Chondrocyte (in vitro differentiated cells): ENCODE data around the gene IGF1R. TPM values are rescaled to one million over a fixed set of nuclear protein-coding genes. Genes with fewer than 3 reads are reported as not detected.

Experiments used
- DNase-seq: peaks from one replicate; pipeline ENCODE4 v3.0.0; 2021; ENCODE audit warnings: mixed read lengths, low spot score
- H3K27ac Mint-ChIP-seq: one replicate; pipeline ENCODE4 v1.8.0; 2021; ENCODE audit warnings: mild to moderate bottlenecking, moderate library complexity, mixed read lengths; ENCODE audit not compliant: unreplicated experiment
- H3K27me3 Mint-ChIP-seq: 2 replicates; pipeline ENCODE4 v1.8.0; 2021; ENCODE audit warnings: low read depth, mixed read lengths
- H3K36me3 Mint-ChIP-seq: 2 replicates; pipeline ENCODE4 v1.8.0; 2021; ENCODE audit warnings: low read depth, mixed read lengths
- H3K4me1 Mint-ChIP-seq: 2 replicates; pipeline ENCODE4 v1.8.0; 2021; ENCODE audit warnings: low read depth, mild to moderate bottlenecking, mixed read lengths
- H3K4me3 Mint-ChIP-seq: one replicate; pipeline ENCODE4 v1.8.0; 2021; ENCODE audit warnings: mild to moderate bottlenecking, moderate library complexity, mixed read lengths; ENCODE audit not compliant: unreplicated experiment
- H3K9me3 Mint-ChIP-seq: 2 replicates; pipeline ENCODE4 v1.8.0; 2021; ENCODE audit warnings: low read depth, mixed read lengths
- total RNA-seq: library from RNA; stranded (reverse); gene quantifications from 3 replicates; pipeline ENCODE4 v1.2.1, GENCODE V29; 2021
- TF ChIP-seq, protein P1 (sequence below): fragments of 200-600 bp; sonication (generic); IDR thresholded peaks from 2 replicates; pipeline ENCODE4 v1.5.0; 2021; ENCODE audit warnings: antibody characterized with exemption, mild to moderate bottlenecking, moderate library complexity

IGF1R gene
- total RNA-seq, 1 donor from 2014 or later, result 119 TPM

DNA sequence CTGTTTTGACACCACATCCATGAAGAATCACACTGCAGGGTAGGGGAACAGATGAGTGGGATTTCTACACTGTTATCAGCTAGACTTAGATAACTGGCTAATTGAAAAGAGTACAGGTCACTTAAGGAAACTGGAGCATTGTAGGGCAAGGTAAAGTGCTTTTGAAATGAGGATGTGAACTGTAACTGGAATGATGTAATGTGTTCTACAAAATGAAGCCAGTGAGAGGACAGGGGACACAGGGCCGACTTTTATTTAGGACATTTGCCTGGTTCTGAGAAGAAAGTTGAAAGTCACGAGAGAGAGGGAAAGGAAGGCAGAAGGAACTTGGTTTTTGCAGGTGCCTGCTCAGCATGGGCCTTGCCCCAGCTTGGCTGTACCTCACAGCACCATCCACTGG is 50.5 kb downstream of the IGF1R start:
- Mint-ChIP-seq H3K4me1 (peaks cover 58% of the 10 kb centered on the region), H3K36me3 (peaks cover 2% of the 10 kb centered on the region), H3K9me3 (no peaks in the 10 kb centered on the region)

DNA sequence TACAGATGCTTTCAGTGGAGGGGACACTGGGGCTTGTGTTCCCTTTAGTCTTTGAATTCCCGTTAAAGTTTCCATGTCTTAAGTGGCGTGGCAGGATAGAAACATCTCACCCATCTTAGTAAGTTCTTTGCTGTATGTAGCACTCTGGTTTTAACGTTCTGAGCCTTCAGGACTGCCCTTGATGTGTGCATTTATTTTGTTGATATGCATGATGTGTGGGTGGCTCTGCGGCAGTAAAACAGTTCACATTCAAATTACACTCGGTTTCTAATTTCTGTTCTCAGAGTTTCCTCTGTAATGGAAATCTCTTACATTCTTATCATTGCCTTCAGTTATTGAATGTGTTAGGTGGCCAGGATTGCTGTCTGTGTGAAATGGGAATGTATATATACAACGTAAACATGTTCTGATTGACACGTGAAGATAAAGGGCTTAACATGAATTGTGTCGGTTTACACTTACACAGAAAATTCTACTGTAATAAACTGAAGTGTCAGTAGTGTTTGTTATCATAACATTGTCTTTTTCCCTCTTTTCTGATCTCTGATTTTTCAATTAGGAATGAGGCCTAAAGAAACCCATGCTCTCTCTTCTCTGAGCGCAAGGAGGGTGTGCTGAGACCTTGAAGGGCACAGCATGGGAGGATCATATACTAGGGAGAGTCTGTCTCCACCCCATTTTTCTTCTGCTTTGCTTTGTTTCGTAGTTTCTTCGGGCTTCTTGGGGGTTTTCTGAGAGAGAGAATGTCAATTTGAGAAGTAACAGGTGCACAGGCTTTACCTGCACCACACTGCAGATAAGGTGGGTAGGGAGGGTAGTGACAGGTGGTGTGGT is 51.5 kb downstream of the IGF1R start:
- Mint-ChIP-seq H3K4me3 (no peak overlapping the region), H3K4me1 (peaks cover 55% of the 10 kb centered on the region), H3K9me3 (no peaks in the 10 kb centered on the region), H3K36me3 (peaks cover 2% of the 10 kb centered on the region), H3K27me3 (no peaks in the 10 kb centered on the region), H3K27ac (peak overlapping the region; percentile 42)
- no peak for DNase-seq
- TF ChIP-seq, protein P1, sequence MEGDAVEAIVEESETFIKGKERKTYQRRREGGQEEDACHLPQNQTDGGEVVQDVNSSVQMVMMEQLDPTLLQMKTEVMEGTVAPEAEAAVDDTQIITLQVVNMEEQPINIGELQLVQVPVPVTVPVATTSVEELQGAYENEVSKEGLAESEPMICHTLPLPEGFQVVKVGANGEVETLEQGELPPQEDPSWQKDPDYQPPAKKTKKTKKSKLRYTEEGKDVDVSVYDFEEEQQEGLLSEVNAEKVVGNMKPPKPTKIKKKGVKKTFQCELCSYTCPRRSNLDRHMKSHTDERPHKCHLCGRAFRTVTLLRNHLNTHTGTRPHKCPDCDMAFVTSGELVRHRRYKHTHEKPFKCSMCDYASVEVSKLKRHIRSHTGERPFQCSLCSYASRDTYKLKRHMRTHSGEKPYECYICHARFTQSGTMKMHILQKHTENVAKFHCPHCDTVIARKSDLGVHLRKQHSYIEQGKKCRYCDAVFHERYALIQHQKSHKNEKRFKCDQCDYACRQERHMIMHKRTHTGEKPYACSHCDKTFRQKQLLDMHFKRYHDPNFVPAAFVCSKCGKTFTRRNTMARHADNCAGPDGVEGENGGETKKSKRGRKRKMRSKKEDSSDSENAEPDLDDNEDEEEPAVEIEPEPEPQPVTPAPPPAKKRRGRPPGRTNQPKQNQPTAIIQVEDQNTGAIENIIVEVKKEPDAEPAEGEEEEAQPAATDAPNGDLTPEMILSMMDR, result no peak

More for the DNA sequence above, 50.5 kb downstream of the IGF1R start:
- no peak for DNase-seq
- TF ChIP-seq, protein P1, result no peak
- Mint-ChIP-seq H3K4me3 (no peak overlapping the region), H3K27me3 (no peaks in the 10 kb centered on the region), H3K27ac (no peak overlapping the region)

DNA sequence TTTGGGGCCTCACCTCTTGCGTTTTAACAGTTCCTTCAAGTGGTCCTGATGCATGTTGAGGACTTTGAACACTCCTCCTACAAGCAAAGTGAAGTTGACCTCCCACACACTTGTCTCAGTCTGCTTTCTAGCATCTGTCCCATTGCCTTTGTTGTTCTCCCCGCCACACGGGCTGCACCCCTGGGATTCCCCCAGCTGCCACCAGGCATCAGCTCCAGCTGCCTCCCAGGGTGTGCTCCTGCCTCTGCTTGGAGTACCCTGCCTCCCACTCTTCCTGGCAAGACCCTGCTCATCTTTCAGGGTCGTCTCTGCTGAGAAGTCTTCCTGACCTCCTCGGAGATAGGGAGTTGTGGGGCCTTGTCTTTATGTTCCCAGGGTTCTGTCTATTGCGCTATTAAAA is 52.2 kb downstream of the IGF1R start:
- Mint-ChIP-seq H3K4me3 (no peak overlapping the region), H3K9me3 (no peaks in the 10 kb centered on the region), H3K27me3 (no peaks in the 10 kb centered on the region), H3K36me3 (peaks cover 2% of the 10 kb centered on the region), H3K4me1 (peaks cover 51% of the 10 kb centered on the region), H3K27ac (no peak overlapping the region)
- TF ChIP-seq, protein P1, result no peak
- DNase-seq, result no peak

DNA sequence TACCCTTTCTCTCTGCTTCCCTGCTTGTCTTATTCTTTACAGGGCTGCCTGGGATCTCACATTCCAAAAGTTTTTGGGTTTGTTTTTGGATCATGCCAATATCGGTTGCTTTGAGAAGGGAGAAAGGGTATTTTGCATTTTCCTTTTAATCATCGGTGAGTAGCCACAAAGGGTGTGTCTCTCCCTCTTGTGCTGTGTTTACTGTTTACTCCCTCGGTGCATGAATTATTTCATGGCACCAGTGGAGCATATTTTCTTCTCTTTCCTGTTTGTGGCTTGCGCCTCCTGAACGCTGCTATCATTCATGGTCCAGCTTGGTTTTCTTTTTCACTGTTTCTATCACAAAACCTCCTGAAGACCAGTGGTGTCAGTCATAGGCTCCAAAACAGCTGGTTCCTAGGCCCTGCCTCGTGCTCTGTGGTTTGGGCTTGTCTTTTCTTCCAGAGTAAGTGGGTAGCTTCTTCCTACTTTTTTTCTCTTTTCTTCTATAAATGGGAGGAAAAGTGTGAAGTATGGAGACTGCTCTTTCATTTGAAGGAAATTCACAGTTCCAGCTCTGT is 54.9 kb downstream of the IGF1R start:
- Mint-ChIP-seq H3K4me3 (no peak overlapping the region), H3K27me3 (no peaks in the 10 kb centered on the region), H3K36me3 (peaks cover 8% of the 10 kb centered on the region), H3K27ac (peak overlapping the region; percentile 56), H3K4me1 (peaks cover 41% of the 10 kb centered on the region), H3K9me3 (no peaks in the 10 kb centered on the region)
- DNase-seq, result no peak
- TF ChIP-seq, protein P1, result no peak

DNA sequence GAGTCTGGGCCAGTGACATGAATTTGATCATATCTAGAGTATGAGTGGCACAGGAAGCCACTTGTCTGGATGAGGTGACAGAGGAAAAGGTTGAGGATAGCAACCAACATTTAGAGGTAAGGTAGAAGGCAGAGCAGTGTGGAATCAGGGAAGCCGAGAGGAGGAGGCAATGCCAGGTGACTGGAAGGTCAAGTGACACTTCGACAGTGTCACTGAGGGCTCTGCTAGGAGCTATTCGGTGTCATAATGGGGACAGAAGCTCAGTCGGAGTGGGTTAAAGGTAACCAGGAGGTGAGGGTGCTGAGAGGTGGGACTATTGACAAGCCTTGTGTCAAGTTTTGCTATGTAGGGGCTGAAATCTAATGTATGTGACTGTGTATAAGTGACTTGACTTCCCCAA is 56.7 kb downstream of the IGF1R start:
- TF ChIP-seq, protein P1, result no peak
- DNase-seq, result no peak
- peaks cover 33% of the 10 kb centered on the region for H3K4me1 Mint-ChIP-seq
- H3K27me3 Mint-ChIP-seq, result no peaks in the 10 kb centered on the region
- H3K36me3 Mint-ChIP-seq, result peaks cover 10% of the 10 kb centered on the region
- H3K27ac Mint-ChIP-seq, result no peak overlapping the region
- H3K9me3 Mint-ChIP-seq, result no peaks in the 10 kb centered on the region
- H3K4me3 Mint-ChIP-seq, result no peak overlapping the region
